LNCaP clone FGC (cell line): ENCODE data around the gene NUP160.

ENCODE experiments used
- DNase-seq: peaks from one replicate; pipeline ENCODE4 v3.0.0-alpha.2; 2011; ENCODE audit warnings: low read depth
- H3K4me3 ChIP-seq: 2 replicates; pipeline ENCODE4 v1.5.1; 2011; ENCODE audit warnings: mild to moderate bottlenecking, low read depth, low read length, control low read depth
- TF ChIP-seq, protein P1 (sequence below): IDR thresholded peaks from 2 replicates; pipeline ENCODE4 v1.5.1; 2012; ENCODE audit warnings: mild to moderate bottlenecking; ENCODE audit not compliant: control insufficient read depth, insufficient read depth; ENCODE audit errors: extremely low read depth

Gene NUP160

DNA sequence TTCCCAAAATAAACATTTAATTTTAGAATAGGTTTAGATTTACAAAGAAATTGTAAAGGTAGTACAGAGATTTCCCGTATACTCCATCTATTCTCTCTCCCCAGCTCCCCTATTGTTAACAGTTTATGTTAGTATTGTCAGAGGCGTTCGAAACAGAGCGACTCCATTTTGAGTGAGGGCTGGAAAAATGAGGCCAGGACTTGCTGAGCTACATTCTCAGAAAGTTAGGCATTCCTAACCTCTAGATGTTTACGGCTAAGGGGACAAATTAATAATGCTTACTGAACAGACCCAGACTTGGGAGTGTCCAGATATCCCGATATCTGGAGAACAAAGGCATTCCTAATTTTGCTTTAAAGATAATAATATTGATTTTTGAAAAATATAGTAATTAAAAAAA is 12.4 kb upstream of the NUP160 start:
- no peak overlapping the region for H3K4me3 ChIP-seq
- DNase-seq: no peak
- TF ChIP-seq, protein P1, sequence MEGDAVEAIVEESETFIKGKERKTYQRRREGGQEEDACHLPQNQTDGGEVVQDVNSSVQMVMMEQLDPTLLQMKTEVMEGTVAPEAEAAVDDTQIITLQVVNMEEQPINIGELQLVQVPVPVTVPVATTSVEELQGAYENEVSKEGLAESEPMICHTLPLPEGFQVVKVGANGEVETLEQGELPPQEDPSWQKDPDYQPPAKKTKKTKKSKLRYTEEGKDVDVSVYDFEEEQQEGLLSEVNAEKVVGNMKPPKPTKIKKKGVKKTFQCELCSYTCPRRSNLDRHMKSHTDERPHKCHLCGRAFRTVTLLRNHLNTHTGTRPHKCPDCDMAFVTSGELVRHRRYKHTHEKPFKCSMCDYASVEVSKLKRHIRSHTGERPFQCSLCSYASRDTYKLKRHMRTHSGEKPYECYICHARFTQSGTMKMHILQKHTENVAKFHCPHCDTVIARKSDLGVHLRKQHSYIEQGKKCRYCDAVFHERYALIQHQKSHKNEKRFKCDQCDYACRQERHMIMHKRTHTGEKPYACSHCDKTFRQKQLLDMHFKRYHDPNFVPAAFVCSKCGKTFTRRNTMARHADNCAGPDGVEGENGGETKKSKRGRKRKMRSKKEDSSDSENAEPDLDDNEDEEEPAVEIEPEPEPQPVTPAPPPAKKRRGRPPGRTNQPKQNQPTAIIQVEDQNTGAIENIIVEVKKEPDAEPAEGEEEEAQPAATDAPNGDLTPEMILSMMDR: no peak

DNA sequence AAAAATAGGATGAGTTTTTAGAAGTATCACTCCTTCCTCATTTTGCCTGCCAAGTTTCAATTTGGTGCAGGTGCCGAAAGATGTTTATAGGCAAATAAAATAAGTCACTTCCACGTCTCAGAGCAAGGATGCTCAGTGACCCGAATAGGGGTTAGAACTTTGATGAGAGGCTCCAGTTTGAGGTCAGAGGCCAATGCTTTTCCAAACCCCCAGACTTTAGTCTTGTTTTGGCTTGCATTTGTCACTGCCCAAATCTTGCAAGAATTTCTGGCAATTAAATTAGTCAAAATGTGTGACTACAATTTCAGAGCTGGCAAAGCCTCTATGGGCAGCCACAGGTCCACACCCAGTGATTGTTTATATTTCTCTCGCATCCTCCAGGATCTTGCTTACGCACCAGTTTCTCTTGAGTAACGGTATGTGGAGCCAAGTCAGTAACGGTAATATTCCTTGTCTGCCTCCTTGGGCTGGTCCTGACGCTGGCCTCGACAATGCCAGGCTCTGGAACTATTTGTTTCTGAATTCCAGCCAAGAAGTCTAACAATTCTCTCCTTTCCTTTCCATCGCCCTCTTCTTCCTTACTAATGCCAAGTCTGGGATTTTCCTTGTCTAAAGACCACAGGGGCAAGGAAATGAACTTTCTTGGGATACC is 9.9 kb upstream of the NUP160 start:
- TF ChIP-seq, protein P1: no peak
- no peak for DNase-seq
- H3K4me3 ChIP-seq: no peak overlapping the region

DNA sequence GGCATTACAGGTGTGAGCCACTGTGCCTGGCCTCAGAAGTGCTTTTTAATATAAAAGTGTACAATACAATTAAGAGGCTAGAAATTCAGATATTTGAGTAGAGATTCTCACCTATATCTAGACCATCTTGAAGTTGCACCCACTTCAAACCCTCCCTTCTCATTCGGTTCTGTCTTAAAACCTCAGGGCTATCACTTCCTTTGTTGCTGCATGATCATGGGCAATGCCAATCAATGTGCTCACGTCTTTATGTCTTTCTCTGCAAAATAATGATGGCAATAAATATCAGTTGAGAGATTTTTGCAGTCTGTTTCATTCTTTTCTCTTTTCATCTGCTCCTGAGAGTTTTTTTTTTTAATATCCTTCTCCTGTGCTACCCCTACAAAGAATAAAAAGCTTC is 9.3 kb upstream of the NUP160 start:
- DNase-seq: no peak
- no peak overlapping the region for H3K4me3 ChIP-seq
- TF ChIP-seq, protein P1: no peak

DNA sequence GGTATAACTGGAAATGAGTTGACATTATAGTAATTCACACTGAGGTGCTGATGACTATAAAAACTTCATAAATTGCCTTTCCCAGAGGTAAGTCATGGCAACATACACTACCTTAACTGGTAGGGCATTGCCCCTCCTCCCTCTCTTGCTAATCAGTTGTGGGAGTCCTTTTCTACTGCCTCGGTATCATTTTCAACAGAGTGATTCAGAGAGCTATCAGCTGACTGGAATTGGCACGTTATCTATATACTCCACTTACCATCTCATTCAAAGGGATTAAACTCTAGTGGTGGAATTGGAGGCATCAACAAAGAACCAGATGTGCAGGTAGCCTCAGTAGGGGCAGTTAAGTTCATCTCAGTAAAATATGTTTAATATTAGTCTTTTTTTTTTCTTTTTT is 8.0 kb upstream of the NUP160 start:
- TF ChIP-seq, protein P1: no peak
- DNase-seq: no peak
- H3K4me3 ChIP-seq: no peak overlapping the region

DNA sequence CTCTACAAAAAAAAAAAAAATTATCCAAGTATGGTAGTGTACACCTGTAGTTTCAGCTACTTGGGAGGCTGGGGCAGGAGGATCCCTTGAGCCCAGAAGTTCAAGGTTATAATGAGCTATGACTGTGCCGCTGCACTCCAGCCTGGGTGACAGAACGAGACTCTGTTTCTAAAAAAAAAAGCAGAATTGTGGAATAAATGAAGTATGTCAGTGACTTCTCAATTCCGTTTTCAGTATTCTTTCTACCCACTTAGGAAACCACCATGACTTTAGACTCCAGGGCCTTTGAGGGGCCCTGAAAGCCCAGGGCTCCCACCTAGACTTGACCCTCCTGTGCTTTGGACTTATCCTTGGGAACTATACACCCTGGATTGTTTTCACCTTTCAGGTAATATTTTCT is 6.5 kb upstream of the NUP160 start:
- no peak for DNase-seq
- H3K4me3 ChIP-seq: no peak overlapping the region
- TF ChIP-seq, protein P1: no peak

DNA sequence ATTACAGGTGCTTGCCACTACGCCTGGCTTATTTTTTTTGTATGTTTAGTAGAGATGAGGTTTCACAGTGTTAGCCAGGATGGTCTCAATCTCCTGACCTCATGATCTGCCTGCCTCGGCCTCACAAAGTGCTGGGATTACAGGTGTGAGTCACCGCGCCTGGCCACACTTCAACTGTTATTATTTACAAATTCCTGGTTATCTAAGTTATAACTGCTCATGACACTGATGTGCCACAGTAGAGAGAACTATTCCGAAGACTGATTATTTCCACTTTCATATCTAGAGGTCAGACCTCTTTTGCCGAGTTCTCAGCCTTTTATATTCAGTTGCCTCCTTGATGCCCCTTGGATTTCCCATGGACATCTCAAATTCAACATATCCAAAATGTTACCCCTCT is 3.9 kb upstream of the NUP160 start:
- TF ChIP-seq, protein P1: no peak
- H3K4me3 ChIP-seq: no peak overlapping the region
- no peak for DNase-seq

DNA sequence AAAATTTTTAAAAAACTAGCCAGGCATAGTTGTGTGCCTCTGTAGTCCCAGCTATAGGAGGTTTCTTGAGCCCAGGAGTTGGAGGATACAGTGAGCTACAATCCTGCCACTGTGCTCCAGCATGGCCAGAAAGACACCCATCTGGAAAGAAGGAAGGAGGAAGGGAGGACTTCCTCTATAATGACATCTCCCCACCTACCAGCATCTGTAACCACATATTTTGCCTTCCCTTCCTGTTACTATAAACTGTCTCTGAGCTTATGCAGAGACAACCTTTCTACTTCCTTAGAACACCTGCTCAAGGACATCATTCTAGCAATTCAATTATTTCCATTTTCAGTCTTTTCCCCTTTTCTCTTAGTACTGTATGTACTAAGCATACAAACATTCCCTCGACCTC is 2.2 kb upstream of the NUP160 start:
- no peak overlapping the region for H3K4me3 ChIP-seq
- TF ChIP-seq, protein P1: no peak
- no peak for DNase-seq
